GM18499 (cell line): Measurements from ENCODE around the gene TMOD1.
A peak's percentile ranks its signal among the peaks of the same experiment; 100 is the strongest.
"Not testable (repeated sequence)": the region's sequence is repeated elsewhere in the genome, so short reads cannot be mapped to it uniquely, and the experiment has no call there.

Source experiments
- ATAC-seq: cut with Tn5 transposase; IDR thresholded peaks from one replicate; pipeline ENCODE4 v1.9.1; 2021; ENCODE audit warnings: moderate number of reproducible peaks; ENCODE audit not compliant: insufficient read depth, unreplicated experiment

TMOD1 gene

GRCh38 chr9:97501177-97501971 lies at the start of gene TMOD1:
Gene TMOD1, plus strand, starts transcription at chr9:97501666. Its CDS starts 22,523 bp downstream, at chr9:97524189.
- no peak for ATAC-seq

GRCh38 chr9:97453573-97453972 lies 47.9 kb upstream of the TMOD1 start:
- not testable (repeated sequence) for ATAC-seq

GRCh38 chr9:97456841-97457240 lies 44.6 kb upstream of the TMOD1 start:
- not testable (repeated sequence) for ATAC-seq

- no peak for ATAC-seq
Observed at GRCh38 chr9:97459326-97459725, 42.1 kb upstream of the TMOD1 start.

- ATAC-seq: no peak
Observed at GRCh38 chr9:97462159-97462558, 39.3 kb upstream of the TMOD1 start.

GRCh38 chr9:97462914-97463313 lies 38.6 kb upstream of the TMOD1 start:
- ATAC-seq: no peak

- peak; percentile 45 for ATAC-seq
Observed at GRCh38 chr9:97468658-97469448, 32.6 kb upstream of the TMOD1 start.

- no peak for ATAC-seq
Observed at GRCh38 chr9:97470076-97470475, 31.4 kb upstream of the TMOD1 start.

GRCh38 chr9:97473717-97474116 lies 27.7 kb upstream of the TMOD1 start:
- no peak for ATAC-seq

GRCh38 chr9:97474372-97474925 lies 27.0 kb upstream of the TMOD1 start:
- ATAC-seq: no peak

- ATAC-seq: no peak
Observed at GRCh38 chr9:97475059-97475458, 26.4 kb upstream of the TMOD1 start.

GRCh38 chr9:97478301-97478981 lies 23.0 kb upstream of the TMOD1 start:
- no peak for ATAC-seq

GRCh38 chr9:97479496-97480159 lies 21.8 kb upstream of the TMOD1 start:
- ATAC-seq: no peak

GRCh38 chr9:97480174-97480573 lies 21.3 kb upstream of the TMOD1 start:
- ATAC-seq: no peak

- ATAC-seq: no peak
Observed at GRCh38 chr9:97480749-97481148, 20.7 kb upstream of the TMOD1 start.

GRCh38 chr9:97484134-97484533 lies 17.3 kb upstream of the TMOD1 start:
- ATAC-seq: no peak

GRCh38 chr9:97487107-97487506 lies 14.4 kb upstream of the TMOD1 start:
- ATAC-seq: no peak

- ATAC-seq: no peak
Observed at GRCh38 chr9:97487861-97488260, 13.6 kb upstream of the TMOD1 start.

- no peak for ATAC-seq
Observed at GRCh38 chr9:97491216-97491999, 10.1 kb upstream of the TMOD1 start.
